Measurements from ENCODE around the gene AFAP1.

AFAP1 gene

GRCh38 chr4:7801641-7802040 lies 138.0 kb downstream of the AFAP1 start:
- TF ChIP-seq Cebpa-rat (IDR thresholded peaks at IDR 0.05) = no peak
- Histone ChIP-seq H3K9me3 (replicated peaks in 1 of 11) (peaks cover 6 to 12% (median 8%) of the 10 kb centered on the region in 11 experiments; a peak in 13 of 22 replicates), H3K27ac (no peak overlapping the region), H3K4me1 (peaks cover 0 to 8% (median 0%) of the 10 kb centered on the region in 10 experiments; a peak in 5 of 20 replicates), H3K4me2 (no peak overlapping the region), H4K20me1 (peaks cover 0 to 4% (median 0%) of the 10 kb centered on the region in 11 experiments; a peak in 2 of 22 replicates), H3K9ac (no peak overlapping the region), H3K36me3 (peaks cover 0 to 42% (median 27%) of the 10 kb centered on the region in 11 experiments; a peak in 16 of 22 replicates), H3K4me3 (no peak overlapping the region), H3K27me3 (no peaks in the 10 kb centered on the region)

- peaks cover 6 to 12% (median 8%) of the 10 kb centered on the region in 11 experiments; a peak in 13 of 22 replicates for H3K9me3 ChIP-seq (replicated peaks in 1 of 11)
- H3K27ac ChIP-seq = no peak overlapping the region
- H4K20me1 ChIP-seq = peaks cover 0 to 4% (median 0%) of the 10 kb centered on the region in 11 experiments; a peak in 2 of 22 replicates
- no peak overlapping the region for H3K4me3 ChIP-seq
- no peaks in the 10 kb centered on the region for H3K27me3 ChIP-seq
- no peak for TF ChIP-seq Cebpa-rat (IDR thresholded peaks at IDR 0.05)
- H3K9ac ChIP-seq = no peak overlapping the region
- H3K36me3 ChIP-seq = peaks cover 0 to 42% (median 27%) of the 10 kb centered on the region in 11 experiments; a peak in 16 of 22 replicates
- peaks cover 0 to 8% (median 0%) of the 10 kb centered on the region in 10 experiments; a peak in 5 of 20 replicates for H3K4me1 ChIP-seq
- H3K4me2 ChIP-seq = no peak overlapping the region
Observed at GRCh38 chr4:7801001-7801400, 138.7 kb downstream of the AFAP1 start.

GRCh38 chr4:7800410-7800809 lies 139.3 kb downstream of the AFAP1 start:
- peaks cover 0 to 42% (median 27%) of the 10 kb centered on the region in 11 experiments; a peak in 16 of 22 replicates for H3K36me3 ChIP-seq
- H3K9ac ChIP-seq = no peak overlapping the region
- peaks cover 6 to 12% (median 8%) of the 10 kb centered on the region in 11 experiments; a peak in 13 of 22 replicates for H3K9me3 ChIP-seq (replicated peaks in 1 of 11)
- TF ChIP-seq Cebpa-rat (IDR thresholded peaks at IDR 0.05) = no peak
- no peak overlapping the region for H3K4me2 ChIP-seq
- peaks cover 0 to 4% (median 0%) of the 10 kb centered on the region in 11 experiments; a peak in 2 of 22 replicates for H4K20me1 ChIP-seq
- H3K27me3 ChIP-seq = no peaks in the 10 kb centered on the region
- no peak overlapping the region for H3K27ac ChIP-seq
- no peak overlapping the region for H3K4me3 ChIP-seq
- peaks cover 0 to 8% (median 0%) of the 10 kb centered on the region in 10 experiments; a peak in 5 of 20 replicates for H3K4me1 ChIP-seq

GRCh38 chr4:7799736-7800135 lies 139.9 kb downstream of the AFAP1 start:
- H3K4me1 ChIP-seq = peaks cover 0 to 8% (median 0%) of the 10 kb centered on the region in 10 experiments; a peak in 5 of 20 replicates
- no peak overlapping the region for H3K9ac ChIP-seq
- H3K27ac ChIP-seq = no peak overlapping the region
- no peak overlapping the region for H3K4me3 ChIP-seq
- H3K4me2 ChIP-seq = no peak overlapping the region
- no peaks in the 10 kb centered on the region for H3K27me3 ChIP-seq
- peaks cover 0 to 42% (median 27%) of the 10 kb centered on the region in 11 experiments; a peak in 16 of 22 replicates for H3K36me3 ChIP-seq
- peaks cover 6 to 12% (median 8%) of the 10 kb centered on the region in 11 experiments; a peak in 13 of 22 replicates for H3K9me3 ChIP-seq (replicated peaks in 1 of 11)
- TF ChIP-seq Cebpa-rat (IDR thresholded peaks at IDR 0.05) = no peak
- H4K20me1 ChIP-seq = peaks cover 0 to 4% (median 0%) of the 10 kb centered on the region in 11 experiments; a peak in 2 of 22 replicates

- H3K27me3 ChIP-seq = no peaks in the 10 kb centered on the region
- H4K20me1 ChIP-seq = peaks cover 0 to 4% (median 0%) of the 10 kb centered on the region in 11 experiments; a peak in 2 of 22 replicates
- no peak overlapping the region for H3K4me2 ChIP-seq
- peaks cover 6 to 12% (median 8%) of the 10 kb centered on the region in 11 experiments; a peak in 13 of 22 replicates for H3K9me3 ChIP-seq (replicated peaks in 1 of 11)
- H3K36me3 ChIP-seq = peaks cover 0 to 42% (median 27%) of the 10 kb centered on the region in 11 experiments; a peak in 16 of 22 replicates
- H3K27ac ChIP-seq = no peak overlapping the region
- H3K9ac ChIP-seq = no peak overlapping the region
- H3K4me3 ChIP-seq = no peak overlapping the region
- no peak for TF ChIP-seq Cebpa-rat (IDR thresholded peaks at IDR 0.05)
- H3K4me1 ChIP-seq = peaks cover 0 to 8% (median 0%) of the 10 kb centered on the region in 10 experiments; a peak in 5 of 20 replicates
Observed at GRCh38 chr4:7799306-7799705, 140.4 kb downstream of the AFAP1 start.

- H3K4me3 ChIP-seq = no peak overlapping the region
- no peaks in the 10 kb centered on the region for H3K27me3 ChIP-seq
- H3K4me1 ChIP-seq = peaks cover 4 to 15% (median 7%) of the 10 kb centered on the region in 10 experiments; a peak in 18 of 20 replicates
- H4K20me1 ChIP-seq = peaks cover 0 to 2% (median 0%) of the 10 kb centered on the region in 11 experiments; a peak in 2 of 22 replicates
- peaks cover 0 to 49% (median 27%) of the 10 kb centered on the region in 11 experiments; a peak in 16 of 22 replicates for H3K36me3 ChIP-seq
- no peak for TF ChIP-seq Cebpa-rat (IDR thresholded peaks at IDR 0.05)
- no peak overlapping the region for H3K27ac ChIP-seq
- no peak overlapping the region for H3K4me2 ChIP-seq
- no peak overlapping the region for H3K9ac ChIP-seq
- peaks cover 6 to 12% (median 8%) of the 10 kb centered on the region in 11 experiments; a peak in 13 of 22 replicates for H3K9me3 ChIP-seq (replicated peaks in 1 of 11)
Observed at GRCh38 chr4:7798178-7798995, 141.3 kb downstream of the AFAP1 start.

GRCh38 chr4:7797330-7797729 lies 142.3 kb downstream of the AFAP1 start:
- Histone ChIP-seq H3K36me3 (peaks cover 0 to 49% (median 27%) of the 10 kb centered on the region in 11 experiments; a peak in 16 of 22 replicates), H3K27me3 (no peaks in the 10 kb centered on the region), H3K9me3 (replicated peaks in 1 of 11) (peaks cover 6 to 12% (median 8%) of the 10 kb centered on the region in 11 experiments; a peak in 13 of 22 replicates), H3K4me2 (no peak overlapping the region), H3K4me1 (peaks cover 11 to 19% (median 16%) of the 10 kb centered on the region in 10 experiments; a peak in 19 of 20 replicates), H4K20me1 (no peaks in the 10 kb centered on the region; a peak in 1 of 22 replicates), H3K4me3 (no peak overlapping the region), H3K27ac (no peak overlapping the region), H3K9ac (no peak overlapping the region)
- no peak for TF ChIP-seq Cebpa-rat (IDR thresholded peaks at IDR 0.05)

GRCh38 chr4:7795983-7796382 lies 143.7 kb downstream of the AFAP1 start:
- peaks cover 0 to 48% (median 27%) of the 10 kb centered on the region in 11 experiments; a peak in 16 of 22 replicates for H3K36me3 ChIP-seq
- H3K4me3 ChIP-seq = no peak overlapping the region
- TF ChIP-seq Cebpa-rat (IDR thresholded peaks at IDR 0.05) = no peak
- no peak overlapping the region for H3K27ac ChIP-seq
- no peaks in the 10 kb centered on the region for H3K27me3 ChIP-seq
- no peak overlapping the region for H3K9ac ChIP-seq
- H3K9me3 ChIP-seq (replicated peaks in 1 of 11) = peaks cover 6 to 12% (median 8%) of the 10 kb centered on the region in 11 experiments; a peak in 13 of 22 replicates
- no peak overlapping the region for H3K4me2 ChIP-seq
- peaks cover 11 to 21% (median 16%) of the 10 kb centered on the region in 10 experiments; a peak in 19 of 20 replicates for H3K4me1 ChIP-seq
- no peaks in the 10 kb centered on the region; a peak in 1 of 22 replicates for H4K20me1 ChIP-seq

Data from BLaER1 treated with 17β-estradiol and CSF1 and Interleukin-3, amounts not matched to agents 10 nM and 100 nM (cell line).